HG02623 (cell line): ENCODE data around the gene RUNX2.
A peak's percentile ranks its signal among the peaks of the same experiment; 100 is the strongest.
"Not testable (repeated sequence)": the region's sequence is repeated elsewhere in the genome, so short reads cannot be mapped to it uniquely, and the experiment has no call there.

ENCODE experiments used
- ATAC-seq: cut with Tn5 transposase; IDR thresholded peaks from one replicate; pipeline ENCODE4 v1.9.1; 2021; ENCODE audit warnings: moderate library complexity; ENCODE audit not compliant: unreplicated experiment

The RUNX2 gene

GRCh38 chr6:45548657-45549515 lies 220.8 kb downstream of the RUNX2 start:
- peak; percentile 96 for ATAC-seq

- ATAC-seq, result no peak
These were observed 224.4 kb downstream of the RUNX2 start for GRCh38 chr6:45552536-45552935.

GRCh38 chr6:45553730-45554344 lies 225.7 kb downstream of the RUNX2 start:
- ATAC-seq, result no peak

- no peak for ATAC-seq
These were observed 226.5 kb downstream of the RUNX2 start for GRCh38 chr6:45554591-45554990.

- ATAC-seq, result no peak
These were observed 228.0 kb downstream of the RUNX2 start for GRCh38 chr6:45555981-45556771.

- ATAC-seq, result no peak
These were observed 228.7 kb downstream of the RUNX2 start for GRCh38 chr6:45556828-45557227.

- ATAC-seq, result no peak
These were observed 229.3 kb downstream of the RUNX2 start for GRCh38 chr6:45557454-45557853.

GRCh38 chr6:45558858-45559257 lies 230.7 kb downstream of the RUNX2 start:
- ATAC-seq, result peak; percentile 45

- ATAC-seq, result not testable (repeated sequence)
These were observed 232.2 kb downstream of the RUNX2 start for GRCh38 chr6:45560321-45560820.

GRCh38 chr6:45562171-45562570 lies 234.0 kb downstream of the RUNX2 start:
- no peak for ATAC-seq

- ATAC-seq, result no peak
These were observed 234.9 kb downstream of the RUNX2 start for GRCh38 chr6:45563041-45563440.

GRCh38 chr6:45563844-45564243 lies 235.7 kb downstream of the RUNX2 start:
- ATAC-seq, result no peak

GRCh38 chr6:45566882-45567281 lies 238.8 kb downstream of the RUNX2 start:
- ATAC-seq, result no peak

GRCh38 chr6:45567879-45568278 lies 239.7 kb downstream of the RUNX2 start:
- ATAC-seq, result no peak

- no peak for ATAC-seq
These were observed 240.5 kb downstream of the RUNX2 start for GRCh38 chr6:45568626-45569025.

GRCh38 chr6:45569210-45569945 lies 241.2 kb downstream of the RUNX2 start:
- ATAC-seq, result no peak

GRCh38 chr6:45571159-45571558 lies 243.0 kb downstream of the RUNX2 start:
- ATAC-seq, result no peak

GRCh38 chr6:45572833-45573232 lies 244.7 kb downstream of the RUNX2 start:
- ATAC-seq, result no peak

GRCh38 chr6:45574014-45574461 lies 245.9 kb downstream of the RUNX2 start:
- no peak for ATAC-seq

- no peak for ATAC-seq
These were observed 246.8 kb downstream of the RUNX2 start for GRCh38 chr6:45574885-45575284.
